PC-3 (cell line): ENCODE results near the gene VPS9D1. TPM values are rescaled to one million over a fixed set of nuclear protein-coding genes. Genes with fewer than 3 reads are reported as not detected.

Experiments used
- ATAC-seq: fragments of 200-7000 bp; cut with Tn5 transposase; 2 replicates; pipeline ENCODE4 v1.9.1; 2020; ENCODE audit warnings: mild to moderate bottlenecking, moderate library complexity
- BruUV-seq: library from RNA; stranded (reverse); fragments of 400-500 nt; replicated peaks from 2 replicates; lab custom pipeline; 2021; lab: Mats Ljungman, UMichigan
- CTCF ChIA-PET: fragments of 300-600 bp; sonication (Branson Sonifier 250); formaldehyde crosslinking; loops from one replicate; lab custom pipeline; 2022; ENCODE audit warnings: antibody characterized with exemption; lab: Charles Lee
- POLR2A ChIA-PET: fragments of 300-600 bp; sonication (Branson Sonifier 250); formaldehyde crosslinking; loops from one replicate; lab custom pipeline; 2022; ENCODE audit warnings: antibody characterized with exemption; ENCODE audit not compliant: unreplicated experiment; lab: Charles Lee
- DNase-seq: peaks from one replicate; pipeline ENCODE4 v3.0.0-alpha.2; 2015
- H2AFZ ChIP-seq: fragments of 300-600 bp; sonication (generic); 2 replicates; pipeline ENCODE4 v1.6.0; 2016; ENCODE audit warnings: antibody characterized with exemption, low read length
- H3F3A ChIP-seq: fragments of 300-600 bp; sonication (generic); one replicate; pipeline ENCODE4 v1.6.0; 2017; ENCODE audit warnings: antibody characterized with exemption, low read length, control low read depth, mild to moderate bottlenecking; ENCODE audit not compliant: unreplicated experiment
- H3K27ac ChIP-seq: fragments of 300-600 bp; sonication (generic); 2 replicates; pipeline ENCODE4 v1.5.1; 2016; ENCODE audit warnings: mild to moderate bottlenecking, low read length
- H3K27me3 ChIP-seq: fragments of 300-600 bp; sonication (generic); 2 replicates; pipeline ENCODE4 v1.6.1; 2016; ENCODE audit warnings: low read length, mixed read lengths
- H3K36me3 ChIP-seq: fragments of 300-600 bp; sonication (generic); 2 replicates; pipeline ENCODE4 v1.6.1; 2016; ENCODE audit warnings: low read depth, mixed run types, low read length, mixed read lengths
- H3K4me1 ChIP-seq: fragments of 300-600 bp; sonication (generic); 2 replicates; pipeline ENCODE4 v1.5.1; 2016; ENCODE audit warnings: low read length; ENCODE audit not compliant: insufficient read depth
- H3K4me2 ChIP-seq: fragments of 300-600 bp; sonication (generic); 2 replicates; pipeline ENCODE4 v1.6.0; 2016; ENCODE audit warnings: low read length
- H3K4me3 ChIP-seq: fragments of 300-600 bp; sonication (generic); 2 replicates; pipeline ENCODE4 v1.5.1; 2016; ENCODE audit warnings: mild to moderate bottlenecking, low read length, mixed read lengths
- H3K79me2 ChIP-seq: fragments of 300-600 bp; sonication (generic); 2 replicates; pipeline ENCODE4 v1.6.1; 2017; ENCODE audit warnings: low read length, mixed read lengths
- H3K9ac ChIP-seq: fragments of 300-600 bp; sonication (generic); 2 replicates; pipeline ENCODE4 v1.6.0; 2016; ENCODE audit warnings: mild to moderate bottlenecking, low read length
- H3K9me2 ChIP-seq: fragments of 300-600 bp; sonication (generic); replicated peaks from 2 replicates; pipeline ENCODE4 v1.6.1; 2016; ENCODE audit warnings: mixed run types, low read length, mixed read lengths
- H3K9me3 ChIP-seq: fragments of 300-600 bp; sonication (generic); 2 replicates; pipeline ENCODE4 v1.6.1; 2016; ENCODE audit warnings: low read length, mixed read lengths
- H4K20me1 ChIP-seq: fragments of 300-600 bp; sonication (generic); 2 replicates; pipeline ENCODE4 v1.6.1; 2016; ENCODE audit warnings: low read length, mixed read lengths
- EZH2 ChIP-seq: fragments of 300-600 bp; sonication (generic); IDR thresholded peaks from one replicate; pipeline ENCODE4 v1.6.1; 2017; ENCODE audit warnings: antibody characterized with exemption, mild to moderate bottlenecking, low read length; ENCODE audit not compliant: unreplicated experiment
- EZH2phosphoT487 ChIP-seq: fragments of 300-600 bp; sonication (generic); IDR thresholded peaks from 2 replicates; pipeline ENCODE4 v1.6.1; 2018; ENCODE audit warnings: mild to moderate bottlenecking, antibody characterized with exemption, low read length, borderline replicate concordance
- intact Hi-C: fragments of 100-400 bp; cut with micrococcal nuclease; formaldehyde crosslinking; loops from 2 replicates; pipeline ENCODE4 v1.9.0; 2023
- total RNA-seq: library from RNA; depleted of rRNA; stranded (reverse); fragments of >200 nt; gene quantifications from 2 replicates; pipeline ENCODE4 v1.2.3, GENCODE V29; 2014
- TF ChIP-seq, protein P1 (sequence below): fragments of 300-600 bp; sonication (generic); conservative IDR thresholded peaks from 2 replicates; pipeline ENCODE4 v1.5.1; 2017; ENCODE audit warnings: antibody characterized with exemption, low read depth, mild to moderate bottlenecking, low read length

Gene VPS9D1
- total RNA-seq, 1 experiment from 2014 or later = 4.4 TPM

DNA sequence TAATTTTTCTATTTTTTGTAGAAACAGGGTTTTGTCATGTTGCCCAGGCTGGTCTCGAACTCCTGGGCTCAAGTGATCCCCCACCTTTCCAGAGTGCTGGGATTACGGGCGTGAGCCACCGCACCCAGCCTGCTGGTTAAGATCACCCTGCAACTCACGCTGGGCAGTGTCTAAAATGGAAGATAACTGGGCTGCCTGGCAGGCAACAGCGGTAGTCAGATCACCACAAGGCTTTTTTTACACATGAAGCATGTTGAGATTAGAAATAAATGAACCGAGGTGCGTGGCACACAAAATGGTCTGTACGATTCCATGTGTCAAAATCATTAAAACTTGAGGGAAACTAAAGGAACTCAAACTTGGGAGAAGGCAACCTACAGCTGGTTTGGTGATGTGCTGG lies 27.4 kb upstream of the VPS9D1 start:
- Histone ChIP-seq H3K4me1 (no peaks in the 10 kb centered on the region), H3K36me3 (no peaks in the 10 kb centered on the region; the same call in 1 of the 2 replicates), H3K27ac (no peak overlapping the region), H3K27me3 (no peaks in the 10 kb centered on the region), H3K79me2 (no peaks in the 10 kb centered on the region), H3F3A (no peaks in the 10 kb centered on the region), H3K9ac (no peak overlapping the region), H3K9me3 (no peaks in the 10 kb centered on the region), H2AFZ (no peak overlapping the region), H3K9me2 (no peaks in the 10 kb centered on the region), H3K4me3 (no peak overlapping the region), H3K4me2 (no peak overlapping the region), H4K20me1 (no peaks in the 10 kb centered on the region)
- BruUV-seq = no TSS peak
- intact Hi-C loops = no loop called here
- ChIA-PET CTCF (no interaction called here), POLR2A (no interaction called here)
- TF ChIP-seq EZH2 (no peak), EZH2phosphoT487 (no peak)
- TF ChIP-seq, protein P1, sequence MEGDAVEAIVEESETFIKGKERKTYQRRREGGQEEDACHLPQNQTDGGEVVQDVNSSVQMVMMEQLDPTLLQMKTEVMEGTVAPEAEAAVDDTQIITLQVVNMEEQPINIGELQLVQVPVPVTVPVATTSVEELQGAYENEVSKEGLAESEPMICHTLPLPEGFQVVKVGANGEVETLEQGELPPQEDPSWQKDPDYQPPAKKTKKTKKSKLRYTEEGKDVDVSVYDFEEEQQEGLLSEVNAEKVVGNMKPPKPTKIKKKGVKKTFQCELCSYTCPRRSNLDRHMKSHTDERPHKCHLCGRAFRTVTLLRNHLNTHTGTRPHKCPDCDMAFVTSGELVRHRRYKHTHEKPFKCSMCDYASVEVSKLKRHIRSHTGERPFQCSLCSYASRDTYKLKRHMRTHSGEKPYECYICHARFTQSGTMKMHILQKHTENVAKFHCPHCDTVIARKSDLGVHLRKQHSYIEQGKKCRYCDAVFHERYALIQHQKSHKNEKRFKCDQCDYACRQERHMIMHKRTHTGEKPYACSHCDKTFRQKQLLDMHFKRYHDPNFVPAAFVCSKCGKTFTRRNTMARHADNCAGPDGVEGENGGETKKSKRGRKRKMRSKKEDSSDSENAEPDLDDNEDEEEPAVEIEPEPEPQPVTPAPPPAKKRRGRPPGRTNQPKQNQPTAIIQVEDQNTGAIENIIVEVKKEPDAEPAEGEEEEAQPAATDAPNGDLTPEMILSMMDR = no peak
- no peak for DNase-seq
- no peak for ATAC-seq

- H3K79me2 ChIP-seq = no peaks in the 10 kb centered on the region
- H3K36me3 ChIP-seq = no peaks in the 10 kb centered on the region; the same call in 1 of the 2 replicates
- DNase-seq = no peak
Observed at GRCh38 chr16:89746043-89746442, 25.3 kb upstream of the VPS9D1 start.

GRCh38 chr16:89744813-89745212 lies 24.1 kb upstream of the VPS9D1 start:
- Histone ChIP-seq H3K4me2 (no peak overlapping the region), H3K9ac (no peak overlapping the region), H3F3A (no peaks in the 10 kb centered on the region), H3K9me3 (no peaks in the 10 kb centered on the region), H3K27me3 (no peaks in the 10 kb centered on the region), H3K36me3 (peaks cover 5% of the 10 kb centered on the region; the same call in 1 of the 2 replicates), H2AFZ (no peak overlapping the region), H3K9me2 (no peaks in the 10 kb centered on the region), H3K27ac (no peak overlapping the region), H3K79me2 (no peaks in the 10 kb centered on the region), H4K20me1 (no peaks in the 10 kb centered on the region), H3K4me1 (no peaks in the 10 kb centered on the region), H3K4me3 (no peak overlapping the region)
- intact Hi-C loops = no loop called here
- ChIA-PET POLR2A (no interaction called here), CTCF (no interaction called here)
- DNase-seq (no peak), ATAC-seq (no peak)
- no TSS peak for BruUV-seq
- TF ChIP-seq EZH2phosphoT487 (no peak), EZH2 (no peak)
- TF ChIP-seq, protein P1 = no peak

More at GRCh38 chr16:89746043-89746442, 25.3 kb upstream of the VPS9D1 start:
- no peak overlapping the region for H3K4me2 ChIP-seq
- H3K9me3 ChIP-seq = no peaks in the 10 kb centered on the region
- intact Hi-C loops = no loop called here
- TF ChIP-seq EZH2phosphoT487 (no peak), EZH2 (no peak)
- TF ChIP-seq, protein P1 = no peak
- H3K27me3 ChIP-seq = no peaks in the 10 kb centered on the region
- H3K9me2 ChIP-seq = no peaks in the 10 kb centered on the region
- no peak overlapping the region for H2AFZ ChIP-seq
- H4K20me1 ChIP-seq = no peaks in the 10 kb centered on the region
- no peaks in the 10 kb centered on the region for H3F3A ChIP-seq
- no peak overlapping the region for H3K27ac ChIP-seq
- H3K4me1 ChIP-seq = no peaks in the 10 kb centered on the region
- ChIA-PET CTCF (no interaction called here), POLR2A (no interaction called here)
- no peak overlapping the region for H3K9ac ChIP-seq
- no TSS peak for BruUV-seq
- ATAC-seq = no peak
- no peak overlapping the region for H3K4me3 ChIP-seq
